ENCODE measurements around the gene LGR4. TPM values are rescaled to one million over a fixed set of nuclear protein-coding genes. Genes with fewer than 3 reads are reported as not detected.

Gene LGR4
- total and polyA plus RNA-seq, 9 of the 15 experiments (the other 6 are each of a cell fraction or from before 2014, with no cell fraction given): 0.94 to 10.1 (median 5.8) TPM

DNA sequence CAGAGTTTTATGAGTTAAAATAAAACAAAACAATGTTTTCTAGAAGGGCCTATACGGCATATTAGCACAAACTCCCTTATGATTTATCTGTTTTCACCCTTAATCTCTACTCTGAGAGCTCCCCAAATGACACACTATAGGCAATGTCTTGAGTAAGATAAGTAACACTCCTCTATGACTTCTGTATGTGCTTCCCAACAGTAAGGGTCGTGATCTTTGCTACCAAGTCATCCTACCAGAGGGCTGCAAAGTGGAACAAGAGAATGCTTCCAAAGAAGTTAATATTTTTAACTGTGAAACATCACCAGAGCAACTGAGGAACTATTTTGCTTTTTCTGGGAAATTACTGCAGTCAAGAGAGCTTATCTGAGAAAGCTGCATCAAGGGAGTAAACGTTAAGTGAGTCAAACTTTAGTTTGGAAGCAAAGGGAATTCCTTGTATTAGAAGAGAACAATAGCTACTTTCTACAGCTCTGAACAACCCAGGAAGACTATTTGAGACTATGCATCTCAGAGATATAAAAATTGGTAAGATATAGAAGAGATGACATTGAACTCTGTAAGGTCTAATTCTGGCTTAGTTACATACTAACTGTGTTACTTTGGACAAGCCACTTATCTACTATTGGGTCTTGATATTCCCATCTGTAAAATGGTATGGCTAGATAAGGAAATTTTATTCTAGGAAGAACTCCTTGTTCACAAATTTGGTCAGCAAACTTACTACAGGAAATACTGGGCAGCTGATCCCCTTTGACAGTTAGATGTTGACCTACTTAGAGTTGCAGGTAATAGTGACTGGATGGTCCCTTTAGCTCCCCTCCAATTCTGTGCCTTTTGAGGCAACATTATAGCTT lies 65.9 kb downstream of the LGR4 start (continued):
- TF ChIP-seq DPF2 (IDR thresholded peaks at IDR 0.05) (peak; percentile 60), NR3C1 (CRISPR knock-in tag; IDR thresholded peaks at IDR 0.05) (no peak), NFIC (IDR thresholded peaks at IDR 0.05) (no peak), TAL1 (IDR thresholded peaks at IDR 0.05) (peak; percentile 32; the same call in 1 of the 2 replicates), BCOR (IDR thresholded peaks at IDR 0.05) (peak; percentile 79), ARNT (IDR thresholded peaks at IDR 0.05) (no peak), POLR2A (conservative IDR thresholded peaks at IDR 0.05) (no peak), ZNF311 (CRISPR knock-in tag; IDR thresholded peaks at IDR 0.05) (no peak), TOE1 (IDR thresholded peaks at IDR 0.05; ENCODE audit: borderline replicate concordance) (no peak), TOE1 (CRISPR knock-in tag; IDR thresholded peaks at IDR 0.05; ENCODE audit: borderline replicate concordance, low read depth) (no peak), CBX1 (IDR thresholded peaks at IDR 0.05; ENCODE audit: low read depth) (no peak)
- TF ChIP-seq, protein P1, sequence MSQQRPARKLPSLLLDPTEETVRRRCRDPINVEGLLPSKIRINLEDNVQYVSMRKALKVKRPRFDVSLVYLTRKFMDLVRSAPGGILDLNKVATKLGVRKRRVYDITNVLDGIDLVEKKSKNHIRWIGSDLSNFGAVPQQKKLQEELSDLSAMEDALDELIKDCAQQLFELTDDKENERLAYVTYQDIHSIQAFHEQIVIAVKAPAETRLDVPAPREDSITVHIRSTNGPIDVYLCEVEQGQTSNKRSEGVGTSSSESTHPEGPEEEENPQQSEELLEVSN (IDR thresholded peaks at IDR 0.05; ENCODE audit: borderline replicate concordance in 1 of 2, extremely low read depth in 1 of 2, insufficient read depth in 1 of 2, insufficient read length in 1 of 2, low read depth in 1 of 2, low read length in 1 of 2, poor library complexity in 1 of 2, severe bottlenecking in 1 of 2): no peak
- TF ChIP-seq, protein P2, sequence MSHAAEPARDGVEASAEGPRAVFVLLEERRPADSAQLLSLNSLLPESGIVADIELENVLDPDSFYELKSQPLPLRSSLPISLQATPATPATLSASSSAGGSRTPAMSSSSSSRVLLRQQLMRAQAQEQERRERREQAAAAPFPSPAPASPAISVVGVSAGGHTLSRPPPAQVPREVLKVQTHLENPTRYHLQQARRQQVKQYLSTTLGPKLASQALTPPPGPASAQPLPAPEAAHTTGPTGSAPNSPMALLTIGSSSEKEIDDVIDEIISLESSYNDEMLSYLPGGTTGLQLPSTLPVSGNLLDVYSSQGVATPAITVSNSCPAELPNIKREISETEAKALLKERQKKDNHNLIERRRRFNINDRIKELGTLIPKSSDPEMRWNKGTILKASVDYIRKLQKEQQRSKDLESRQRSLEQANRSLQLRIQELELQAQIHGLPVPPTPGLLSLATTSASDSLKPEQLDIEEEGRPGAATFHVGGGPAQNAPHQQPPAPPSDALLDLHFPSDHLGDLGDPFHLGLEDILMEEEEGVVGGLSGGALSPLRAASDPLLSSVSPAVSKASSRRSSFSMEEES (CRISPR knock-in tag; IDR thresholded peaks at IDR 0.05): no peak
- TF ChIP-seq, protein P3, sequence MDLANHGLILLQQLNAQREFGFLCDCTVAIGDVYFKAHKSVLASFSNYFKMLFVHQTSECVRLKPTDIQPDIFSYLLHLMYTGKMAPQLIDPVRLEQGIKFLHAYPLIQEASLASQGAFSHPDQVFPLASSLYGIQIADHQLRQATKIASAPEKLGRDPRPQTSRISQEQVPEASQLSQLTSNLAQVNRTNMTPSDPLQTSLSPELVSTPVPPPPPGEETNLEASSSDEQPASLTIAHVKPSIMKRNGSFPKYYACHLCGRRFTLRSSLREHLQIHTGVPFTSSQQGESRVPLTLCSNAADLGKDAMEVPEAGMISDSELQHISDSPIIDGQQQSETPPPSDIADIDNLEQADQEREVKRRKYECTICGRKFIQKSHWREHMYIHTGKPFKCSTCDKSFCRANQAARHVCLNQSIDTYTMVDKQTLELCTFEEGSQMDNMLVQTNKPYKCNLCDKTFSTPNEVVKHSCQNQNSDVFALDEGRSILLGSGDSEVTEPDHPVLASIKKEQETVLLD (IDR thresholded peaks at IDR 0.05): no peak
- TF ChIP-seq, protein P4, sequence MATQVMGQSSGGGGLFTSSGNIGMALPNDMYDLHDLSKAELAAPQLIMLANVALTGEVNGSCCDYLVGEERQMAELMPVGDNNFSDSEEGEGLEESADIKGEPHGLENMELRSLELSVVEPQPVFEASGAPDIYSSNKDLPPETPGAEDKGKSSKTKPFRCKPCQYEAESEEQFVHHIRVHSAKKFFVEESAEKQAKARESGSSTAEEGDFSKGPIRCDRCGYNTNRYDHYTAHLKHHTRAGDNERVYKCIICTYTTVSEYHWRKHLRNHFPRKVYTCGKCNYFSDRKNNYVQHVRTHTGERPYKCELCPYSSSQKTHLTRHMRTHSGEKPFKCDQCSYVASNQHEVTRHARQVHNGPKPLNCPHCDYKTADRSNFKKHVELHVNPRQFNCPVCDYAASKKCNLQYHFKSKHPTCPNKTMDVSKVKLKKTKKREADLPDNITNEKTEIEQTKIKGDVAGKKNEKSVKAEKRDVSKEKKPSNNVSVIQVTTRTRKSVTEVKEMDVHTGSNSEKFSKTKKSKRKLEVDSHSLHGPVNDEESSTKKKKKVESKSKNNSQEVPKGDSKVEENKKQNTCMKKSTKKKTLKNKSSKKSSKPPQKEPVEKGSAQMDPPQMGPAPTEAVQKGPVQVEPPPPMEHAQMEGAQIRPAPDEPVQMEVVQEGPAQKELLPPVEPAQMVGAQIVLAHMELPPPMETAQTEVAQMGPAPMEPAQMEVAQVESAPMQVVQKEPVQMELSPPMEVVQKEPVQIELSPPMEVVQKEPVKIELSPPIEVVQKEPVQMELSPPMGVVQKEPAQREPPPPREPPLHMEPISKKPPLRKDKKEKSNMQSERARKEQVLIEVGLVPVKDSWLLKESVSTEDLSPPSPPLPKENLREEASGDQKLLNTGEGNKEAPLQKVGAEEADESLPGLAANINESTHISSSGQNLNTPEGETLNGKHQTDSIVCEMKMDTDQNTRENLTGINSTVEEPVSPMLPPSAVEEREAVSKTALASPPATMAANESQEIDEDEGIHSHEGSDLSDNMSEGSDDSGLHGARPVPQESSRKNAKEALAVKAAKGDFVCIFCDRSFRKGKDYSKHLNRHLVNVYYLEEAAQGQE (IDR thresholded peaks at IDR 0.05; ENCODE audit: borderline replicate concordance): no peak
- TF ChIP-seq, protein P4 (CRISPR knock-in tag; IDR thresholded peaks at IDR 0.05; ENCODE audit: low read depth): no peak
